Activated CD8-positive, alpha-beta memory T cell treated with anti-CD3 and anti-CD28 coated beads, Interleukin-2, amount 50 U/mL, for 1 hour (primary cell): ENCODE results near the gene CCDC57.

Experiments
- DNase-seq: peaks from one replicate; pipeline ENCODE4 v3.0.0-alpha.2; 2020; ENCODE audit errors: extremely low read depth

The CCDC57 gene

GRCh38 chr17:82121660-82122629, 90.7 kb downstream of the CCDC57 start:
- no peak for DNase-seq

- no peak for DNase-seq
These were observed 91.4 kb downstream of the CCDC57 start for GRCh38 chr17:82121246-82121645.

GRCh38 chr17:82120148-82120547, 92.5 kb downstream of the CCDC57 start:
- DNase-seq: no peak

- DNase-seq: no peak
These were observed 93.7 kb downstream of the CCDC57 start for GRCh38 chr17:82118815-82119380.

GRCh38 chr17:82118168-82118814, 94.4 kb downstream of the CCDC57 start:
- DNase-seq: no peak

GRCh38 chr17:82117139-82118090, 95.2 kb downstream of the CCDC57 start:
- DNase-seq: no peak

GRCh38 chr17:82116246-82116645, 96.4 kb downstream of the CCDC57 start:
- no peak for DNase-seq

GRCh38 chr17:82114872-82115271, 97.8 kb downstream of the CCDC57 start:
- DNase-seq: no peak

GRCh38 chr17:82114447-82114846, 98.2 kb downstream of the CCDC57 start:
- no peak for DNase-seq

- DNase-seq: no peak
These were observed 98.7 kb downstream of the CCDC57 start for GRCh38 chr17:82113941-82114340.

- no peak for DNase-seq
These were observed 99.2 kb downstream of the CCDC57 start for GRCh38 chr17:82113422-82113821.

- no peak for DNase-seq
These were observed 99.7 kb downstream of the CCDC57 start for GRCh38 chr17:82112914-82113311.

GRCh38 chr17:82112181-82112913, 100.3 kb downstream of the CCDC57 start:
- no peak for DNase-seq

- no peak for DNase-seq
These were observed 102.3 kb downstream of the CCDC57 start for GRCh38 chr17:82110298-82110697.

- DNase-seq: no peak
These were observed 103.6 kb downstream of the CCDC57 start for GRCh38 chr17:82108961-82109475.

GRCh38 chr17:82108496-82108945, 104.1 kb downstream of the CCDC57 start:
- no peak for DNase-seq

GRCh38 chr17:82108038-82108437, 104.6 kb downstream of the CCDC57 start:
- DNase-seq: no peak

GRCh38 chr17:82107341-82107860, 105.2 kb downstream of the CCDC57 start:
- DNase-seq: no peak

- DNase-seq: no peak
These were observed 105.8 kb downstream of the CCDC57 start for GRCh38 chr17:82106688-82107305.
